Measurements from ENCODE around the gene METTL26.

METTL26 gene

DNA sequence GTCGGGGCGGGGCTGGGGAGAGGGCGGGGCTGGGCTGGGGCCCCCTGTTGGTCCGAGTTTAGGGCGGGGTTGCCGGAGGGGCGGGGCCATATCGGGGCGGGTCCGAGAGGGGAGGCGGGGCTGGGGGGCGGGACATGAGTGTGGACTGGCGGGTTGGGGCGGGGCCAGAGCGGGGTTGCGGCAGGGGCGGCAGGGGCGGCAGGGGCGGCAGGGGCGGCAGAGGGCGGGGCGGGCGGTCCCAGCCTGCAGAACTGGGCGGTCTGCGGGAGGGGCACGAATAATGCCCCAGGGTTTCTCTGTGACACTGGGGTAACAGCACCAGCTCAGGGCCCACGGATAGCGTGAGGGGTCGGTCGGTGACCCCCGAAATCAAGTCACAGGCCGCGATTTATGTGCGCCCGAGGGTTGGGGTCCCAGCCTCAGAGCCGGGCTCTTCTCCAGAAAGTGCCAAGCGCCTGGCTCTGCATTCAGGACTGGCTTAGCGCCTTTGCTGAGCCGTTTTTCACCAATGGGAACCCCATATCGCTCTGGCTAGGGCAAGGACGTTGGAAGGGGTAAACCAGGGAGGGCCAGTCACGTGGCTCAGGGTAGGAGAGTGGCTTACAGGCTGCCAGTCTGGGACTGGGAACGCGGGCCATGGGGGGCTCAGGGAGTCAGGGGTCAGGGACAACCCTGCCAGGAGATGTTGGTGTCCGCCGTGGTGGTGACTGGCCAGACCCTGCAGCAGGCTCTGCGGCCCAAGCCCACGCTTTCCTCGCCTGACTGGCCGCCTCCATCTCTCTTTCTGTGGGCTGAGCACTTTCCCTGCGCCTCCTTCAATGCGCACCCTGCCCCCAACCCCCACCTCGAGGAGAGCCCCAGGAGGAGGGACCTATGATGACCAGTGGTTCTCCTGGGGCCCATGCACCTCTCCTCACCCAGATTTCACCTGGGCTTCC is 1.2 kb upstream of the METTL26 start:
- peak; percentile 53 for DNase-seq

- DNase-seq = no peak
These were observed 416 bp downstream of the METTL26 start for GRCh38 chr16:635573-636205.

DNA sequence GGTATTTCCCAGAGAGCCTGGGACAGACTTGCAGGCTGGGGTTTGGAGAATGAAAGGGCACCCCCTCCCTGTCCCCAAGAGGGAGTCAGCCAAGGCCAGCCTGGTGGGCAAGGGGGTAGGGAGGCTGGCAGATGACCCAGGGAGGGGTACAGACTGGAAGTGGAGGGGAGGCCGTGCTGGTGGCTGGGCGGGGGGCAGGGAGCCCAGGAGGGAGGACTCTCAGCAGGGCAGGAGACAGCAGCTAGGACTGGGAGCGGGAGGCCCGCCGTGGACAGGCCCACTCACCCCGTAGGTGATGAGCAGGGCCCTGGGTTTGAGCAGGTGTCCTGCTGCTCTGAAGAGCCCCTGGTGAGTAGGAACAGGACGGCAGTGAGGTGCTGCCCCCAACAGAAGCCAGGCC is 1.1 kb downstream of the METTL26 start:
- DNase-seq = no peak

DNA sequence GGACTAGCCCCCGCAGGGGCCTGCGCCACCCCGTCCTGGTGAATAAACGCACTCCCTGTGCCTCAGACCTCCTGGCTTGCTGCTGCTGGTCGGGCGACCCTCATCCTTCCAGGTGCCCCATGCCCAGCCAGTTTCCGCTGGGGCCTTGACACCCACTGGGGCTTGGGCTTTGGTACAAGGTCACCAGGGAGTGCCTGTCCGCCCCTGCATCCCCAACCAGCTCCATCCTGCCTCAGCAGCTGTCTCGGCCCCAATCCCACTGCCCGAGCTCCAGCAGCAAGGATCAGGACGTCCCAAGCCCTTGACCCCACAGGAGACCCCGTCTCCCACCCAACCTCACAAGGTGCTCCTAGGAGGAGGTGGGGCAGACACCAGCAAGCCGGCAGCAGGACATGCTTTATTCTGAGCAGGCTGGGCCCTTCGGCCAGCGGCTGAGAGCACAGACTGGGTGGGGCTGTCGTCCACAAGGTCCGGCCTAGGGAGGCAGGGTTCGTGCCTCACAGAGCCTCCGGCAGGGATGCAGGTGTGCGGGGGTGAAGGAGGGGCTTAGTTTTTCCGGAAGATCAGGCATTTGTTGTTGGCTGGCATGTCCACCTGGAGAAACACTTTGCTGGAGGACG is 1.9 kb downstream of the METTL26 start:
- DNase-seq = no peak

GRCh38 chr16:633336-634050 is 2.6 kb downstream of the METTL26 start:
- DNase-seq = no peak

- no peak for DNase-seq
These were observed 3.4 kb downstream of the METTL26 start for GRCh38 chr16:632486-633335.

GRCh38 chr16:631808-632358 is 4.2 kb downstream of the METTL26 start:
- no peak for DNase-seq

- DNase-seq = no peak
These were observed 5.2 kb downstream of the METTL26 start, which contains the start of gene WFIKKN1 for GRCh38 chr16:630815-631405. TSS of gene WFIKKN1 (plus strand) at chr16:630985. CDS start at chr16:631254, 269 bp downstream.

- no peak for DNase-seq
These were observed 5.8 kb downstream of the METTL26 start for GRCh38 chr16:630249-630814.

GRCh38 chr16:629833-630248 is 6.3 kb downstream of the METTL26 start:
- no peak for DNase-seq

GRCh38 chr16:629185-629832 is 6.8 kb downstream of the METTL26 start:
- no peak for DNase-seq

DNA sequence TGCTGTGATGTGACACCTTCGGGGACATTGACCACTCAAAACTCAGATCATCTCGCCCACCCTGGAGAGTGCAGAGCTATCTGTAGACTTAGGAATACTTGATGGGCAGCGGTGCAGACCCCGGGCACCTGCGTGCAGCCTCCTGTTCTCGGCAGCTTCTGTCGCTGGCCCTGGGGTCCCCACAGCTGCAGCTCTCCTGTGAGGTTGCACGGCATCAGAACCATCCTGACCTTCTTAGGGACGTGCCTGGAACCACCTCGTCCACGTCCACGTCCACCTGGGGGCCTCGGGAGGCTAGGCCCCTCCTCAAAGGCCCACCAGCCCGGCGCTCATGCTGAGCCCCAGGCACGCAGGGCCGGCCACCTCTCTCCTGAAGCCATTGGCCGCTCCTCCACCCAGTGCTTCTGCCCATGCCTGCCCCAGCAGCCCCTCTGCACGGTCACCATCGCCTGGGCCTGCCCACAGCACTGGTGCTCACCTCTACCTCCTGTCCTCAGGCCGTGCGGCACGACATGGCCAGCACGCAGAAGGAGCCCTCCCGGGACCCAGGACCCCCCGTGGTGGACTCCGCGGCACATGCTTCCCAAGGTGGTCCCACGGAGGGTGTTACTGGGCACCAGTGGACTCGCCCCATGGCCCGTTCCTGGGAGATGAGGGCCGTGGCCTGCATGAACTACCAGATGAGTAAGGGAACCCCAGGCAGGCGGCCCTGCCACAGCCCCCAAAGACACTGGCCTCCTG is 7.6 kb downstream of the METTL26 start:
- no peak for DNase-seq

DNA sequence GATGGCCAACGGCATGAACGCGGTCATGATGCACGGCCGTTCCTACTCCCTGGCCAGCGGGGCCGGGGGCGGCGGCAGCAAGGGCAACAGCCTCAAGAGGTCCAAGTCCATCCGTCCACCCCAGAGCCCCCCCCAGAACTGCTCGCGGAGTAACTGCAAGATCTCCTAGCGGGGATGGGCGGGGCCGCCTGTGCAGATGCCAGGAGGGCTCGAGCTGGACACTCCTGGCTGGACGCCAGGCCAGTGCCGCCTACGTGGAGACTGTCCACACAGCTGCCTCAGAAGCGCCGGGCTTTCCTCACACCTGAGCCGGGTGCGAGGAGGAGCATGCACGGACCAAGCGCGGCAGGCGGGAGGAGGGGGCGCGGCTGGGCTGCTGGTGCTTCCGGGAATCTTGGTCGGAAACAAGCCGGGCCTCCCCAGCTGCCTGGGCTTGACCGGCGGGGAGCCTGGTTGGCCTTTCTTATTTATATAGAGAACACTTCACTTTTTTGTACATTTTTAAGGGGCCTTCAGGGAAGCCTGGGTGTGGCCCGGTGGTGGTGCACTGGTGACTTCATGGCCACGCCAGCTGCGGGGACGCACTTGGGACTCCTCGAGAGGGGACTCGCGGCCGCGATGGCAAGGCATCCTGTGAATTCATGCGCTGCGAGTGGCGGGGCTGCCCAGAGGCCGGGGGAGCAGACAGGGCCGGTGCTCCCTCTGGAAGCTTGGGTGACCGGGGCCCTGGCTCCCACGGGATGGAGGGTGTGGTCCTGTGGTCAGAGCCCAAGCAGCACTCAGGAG is 8.5 kb downstream of the METTL26 start:
- DNase-seq = no peak

DNA sequence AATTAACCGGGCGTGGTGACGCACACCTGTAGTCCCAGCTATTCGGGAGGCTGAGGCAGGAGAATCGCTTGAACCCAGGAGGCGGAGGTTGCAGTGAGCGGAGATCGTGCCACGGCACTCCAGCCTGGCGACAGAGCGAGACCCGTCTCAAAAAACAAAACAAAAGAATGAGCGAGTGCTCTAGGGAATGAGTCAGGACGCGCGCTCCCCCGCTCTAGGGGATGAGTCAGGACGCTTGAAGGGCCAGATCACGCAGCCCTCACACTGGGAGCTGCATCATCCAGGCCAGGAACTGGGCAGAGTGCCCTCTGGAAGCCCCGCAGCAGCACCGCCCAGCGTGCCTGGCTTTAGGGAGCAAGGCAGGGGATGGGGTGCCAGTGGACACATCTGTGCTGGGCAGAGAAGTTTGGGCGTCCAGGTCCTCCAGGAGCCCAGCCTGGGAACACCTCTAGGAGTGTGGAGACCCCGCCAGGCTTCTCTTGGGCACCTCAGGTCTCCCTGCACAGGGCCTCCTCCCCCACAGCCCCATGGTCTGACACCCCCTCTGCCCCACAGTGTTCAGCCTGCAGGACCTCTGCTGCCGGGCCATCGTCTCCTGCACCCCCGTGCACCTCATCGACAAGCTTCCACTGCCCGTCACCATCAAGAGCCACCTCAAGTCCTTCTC is 9.2 kb downstream of the METTL26 start:
- no peak for DNase-seq

DNA sequence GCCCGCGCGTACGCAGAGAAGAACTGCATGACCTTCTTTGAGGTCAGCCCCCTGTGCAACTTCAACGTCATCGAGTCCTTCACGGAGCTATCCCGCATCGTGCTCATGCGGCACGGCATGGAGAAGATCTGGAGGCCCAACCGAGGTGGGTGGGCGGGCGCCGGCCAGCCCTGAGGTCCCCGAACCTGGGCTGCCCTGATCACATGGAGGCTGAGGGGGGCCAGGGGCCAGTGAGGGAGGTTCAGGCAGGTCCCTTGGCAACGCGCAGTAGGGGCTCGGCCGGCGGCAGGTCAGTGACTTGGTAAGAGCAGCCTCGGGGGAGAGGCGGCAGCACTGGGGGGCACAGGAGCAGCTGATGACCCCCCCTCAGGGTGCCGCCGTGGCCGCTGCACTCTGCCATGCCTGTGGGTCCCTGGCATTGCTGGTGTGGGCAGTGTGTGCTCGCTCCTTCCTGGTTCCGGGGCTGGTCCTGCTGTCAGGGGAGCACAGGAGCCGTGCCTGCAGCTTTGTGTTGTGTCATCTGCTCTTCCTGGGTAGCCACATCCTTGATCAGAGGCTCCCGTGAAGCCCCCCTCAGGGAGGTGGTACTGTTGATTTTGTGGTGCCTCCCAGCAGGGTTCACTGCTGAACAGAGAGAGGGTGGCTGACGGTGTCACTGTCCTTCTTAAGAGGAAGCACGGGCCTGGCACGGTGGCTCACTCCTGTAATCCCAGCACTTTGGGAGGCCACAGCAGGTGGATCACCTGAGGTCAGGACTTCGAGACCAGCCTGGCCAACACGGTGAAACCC is 9.9 kb downstream of the METTL26 start:
- DNase-seq = no peak

GRCh38 chr16:625117-625976 is 10.8 kb downstream of the METTL26 start:
- no peak for DNase-seq

Data from DMS79 treated with DMSO at 0.1 percent for 48 hours (cell line).